ENCODE data around the gene ERVK3-1. TPM values are rescaled to one million over a fixed set of nuclear protein-coding genes. Genes with fewer than 3 reads are reported as not detected.
A peak's percentile ranks its signal among the peaks of the same experiment; 100 is the strongest.

Gene ERVK3-1
- total and polyA plus RNA-seq, 2 of the 13 experiments (the other 11 are each of a cell fraction or from before 2014, with no cell fraction given): 28.5 to 38.7 TPM

DNA sequence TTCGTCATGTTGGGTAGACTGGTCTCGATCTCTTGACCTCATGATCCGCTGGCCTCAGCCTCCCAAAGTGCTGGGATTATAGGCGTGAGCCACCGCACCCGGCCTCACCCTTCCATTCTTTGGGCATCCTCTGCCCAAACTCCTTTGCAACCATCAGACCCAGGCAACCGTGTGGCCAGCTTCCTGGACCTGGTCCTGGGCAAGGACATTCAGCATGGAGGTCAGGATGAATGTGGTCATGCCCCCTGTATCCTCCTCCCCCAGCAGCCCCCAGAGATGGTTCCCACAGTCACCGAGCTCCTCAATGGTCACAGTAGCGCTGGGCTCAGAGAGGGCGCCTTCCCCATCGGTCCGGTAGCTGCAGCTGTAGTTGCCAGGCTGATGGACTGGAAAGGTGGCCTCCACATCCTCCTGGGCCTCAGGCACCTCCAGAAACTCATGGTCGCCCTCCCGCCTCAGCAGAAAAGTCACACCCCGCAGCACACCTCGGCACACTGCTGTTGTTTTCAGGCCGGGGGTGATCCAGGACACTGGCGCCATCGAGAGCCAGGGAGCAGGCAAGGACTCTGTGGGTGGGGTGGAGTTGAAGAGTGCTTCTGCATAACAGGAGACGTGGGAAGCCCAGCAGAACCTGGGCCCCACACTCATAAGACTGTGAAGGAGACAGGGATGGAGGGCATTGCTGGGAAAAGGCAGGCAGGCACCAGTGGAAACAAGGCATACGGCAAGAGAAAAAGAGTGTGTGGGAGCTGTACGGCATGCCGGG lies 47.0 kb downstream of the ERVK3-1 start:
- Histone ChIP-seq H3K79me2 (ENCODE audit: insufficient read depth, low read length) (no peaks in the 10 kb centered on the region), H3K9me3 (ENCODE audit: low read length) (no peaks in the 10 kb centered on the region), H3K4me2 (ENCODE audit: low read depth, low read length) (peak overlapping the region; percentile 93), H2AFZ (ENCODE audit: low read length) (no peak overlapping the region), H3K27ac (ENCODE audit: extremely low read length, insufficient read depth, low read length) (no peak overlapping the region), H3K9ac (ENCODE audit: insufficient read depth, low read depth, low read length) (peak overlapping the region; percentile 62; the same call in 1 of the 2 replicates), H3K4me3 (replicated peaks in 1 of 3; ENCODE audit: insufficient read depth in 1 of 3, low read depth in 2 of 3, low read length in 3 of 3) (peak overlapping the region; percentile 50 to 71 (median 68); a peak in 4 of 6 replicates), H4K20me1 (ENCODE audit: insufficient read depth, low read length) (no peaks in the 10 kb centered on the region), H3K27me3 (ENCODE audit: control insufficient read depth in 1 of 2, insufficient read depth in 2 of 2, low read length in 2 of 2) (no peaks in the 10 kb centered on the region), H3K36me3 (replicated peaks in 1 of 2; ENCODE audit: control insufficient read depth in 1 of 2, insufficient read depth in 2 of 2, low read length in 2 of 2) (no peaks in the 10 kb centered on the region), H3K4me1 (ENCODE audit: insufficient read depth, low read length) (peaks cover 48% of the 10 kb centered on the region)
- intact Hi-C loops (cut with micrococcal nuclease; ENCODE audit: unreplicated experiment): no loop called here
- POLR2A ChIA-PET: interaction anchor here (0.7 to 1.8 kb wide), 7 partner anchors 8 to 55 kb away, joined by 3 to 23 read pairs (median 3); partner anchors contain the start of genes ZNF497 and ZSCAN22
- no peak for FAIRE-seq
- BruUV-seq (replicated peaks): no TSS peak
- 74% methylated on average over 17 of the region's 23 CpGs for WGBS (ENCODE audit: low lambda C conversion rate)
- no peak for DNase-seq (ENCODE audit: low spot score)
- CTCF ChIA-PET (ENCODE audit: low intra/inter-chr PET ratio, low total read pairs): no interaction called here
- in situ Hi-C loops (cut with HindIII; ENCODE audit: extremely low pct_ligation_motif_present, low pct_unique_long_range_greater_than_20kb): no loop called here
- ATAC-seq: peak; percentile 9
- TF ChIP-seq ZNF329 (CRISPR knock-in tag; IDR thresholded peaks at IDR 0.05; ENCODE audit: low read depth) (peak; percentile 93), ZNF746 (CRISPR knock-in tag; IDR thresholded peaks at IDR 0.05) (no peak), ZNF550 (CRISPR knock-in tag; IDR thresholded peaks at IDR 0.05; ENCODE audit: borderline replicate concordance) (0 out of 2 replicates have a peak, but pooled peaks have one; percentile 25), ZNF687 (CRISPR knock-in tag; IDR thresholded peaks at IDR 0.05) (peak; percentile 9; the same call in 1 of the 2 replicates), DNMT1 (CRISPR knock-in tag; IDR thresholded peaks at IDR 0.05) (0 out of 2 replicates have a peak, but pooled peaks have one; percentile 41), ZNF691 (CRISPR knock-in tag; IDR thresholded peaks at IDR 0.05; ENCODE audit: borderline replicate concordance, low read depth) (no peak)
- TF ChIP-seq, protein P1, sequence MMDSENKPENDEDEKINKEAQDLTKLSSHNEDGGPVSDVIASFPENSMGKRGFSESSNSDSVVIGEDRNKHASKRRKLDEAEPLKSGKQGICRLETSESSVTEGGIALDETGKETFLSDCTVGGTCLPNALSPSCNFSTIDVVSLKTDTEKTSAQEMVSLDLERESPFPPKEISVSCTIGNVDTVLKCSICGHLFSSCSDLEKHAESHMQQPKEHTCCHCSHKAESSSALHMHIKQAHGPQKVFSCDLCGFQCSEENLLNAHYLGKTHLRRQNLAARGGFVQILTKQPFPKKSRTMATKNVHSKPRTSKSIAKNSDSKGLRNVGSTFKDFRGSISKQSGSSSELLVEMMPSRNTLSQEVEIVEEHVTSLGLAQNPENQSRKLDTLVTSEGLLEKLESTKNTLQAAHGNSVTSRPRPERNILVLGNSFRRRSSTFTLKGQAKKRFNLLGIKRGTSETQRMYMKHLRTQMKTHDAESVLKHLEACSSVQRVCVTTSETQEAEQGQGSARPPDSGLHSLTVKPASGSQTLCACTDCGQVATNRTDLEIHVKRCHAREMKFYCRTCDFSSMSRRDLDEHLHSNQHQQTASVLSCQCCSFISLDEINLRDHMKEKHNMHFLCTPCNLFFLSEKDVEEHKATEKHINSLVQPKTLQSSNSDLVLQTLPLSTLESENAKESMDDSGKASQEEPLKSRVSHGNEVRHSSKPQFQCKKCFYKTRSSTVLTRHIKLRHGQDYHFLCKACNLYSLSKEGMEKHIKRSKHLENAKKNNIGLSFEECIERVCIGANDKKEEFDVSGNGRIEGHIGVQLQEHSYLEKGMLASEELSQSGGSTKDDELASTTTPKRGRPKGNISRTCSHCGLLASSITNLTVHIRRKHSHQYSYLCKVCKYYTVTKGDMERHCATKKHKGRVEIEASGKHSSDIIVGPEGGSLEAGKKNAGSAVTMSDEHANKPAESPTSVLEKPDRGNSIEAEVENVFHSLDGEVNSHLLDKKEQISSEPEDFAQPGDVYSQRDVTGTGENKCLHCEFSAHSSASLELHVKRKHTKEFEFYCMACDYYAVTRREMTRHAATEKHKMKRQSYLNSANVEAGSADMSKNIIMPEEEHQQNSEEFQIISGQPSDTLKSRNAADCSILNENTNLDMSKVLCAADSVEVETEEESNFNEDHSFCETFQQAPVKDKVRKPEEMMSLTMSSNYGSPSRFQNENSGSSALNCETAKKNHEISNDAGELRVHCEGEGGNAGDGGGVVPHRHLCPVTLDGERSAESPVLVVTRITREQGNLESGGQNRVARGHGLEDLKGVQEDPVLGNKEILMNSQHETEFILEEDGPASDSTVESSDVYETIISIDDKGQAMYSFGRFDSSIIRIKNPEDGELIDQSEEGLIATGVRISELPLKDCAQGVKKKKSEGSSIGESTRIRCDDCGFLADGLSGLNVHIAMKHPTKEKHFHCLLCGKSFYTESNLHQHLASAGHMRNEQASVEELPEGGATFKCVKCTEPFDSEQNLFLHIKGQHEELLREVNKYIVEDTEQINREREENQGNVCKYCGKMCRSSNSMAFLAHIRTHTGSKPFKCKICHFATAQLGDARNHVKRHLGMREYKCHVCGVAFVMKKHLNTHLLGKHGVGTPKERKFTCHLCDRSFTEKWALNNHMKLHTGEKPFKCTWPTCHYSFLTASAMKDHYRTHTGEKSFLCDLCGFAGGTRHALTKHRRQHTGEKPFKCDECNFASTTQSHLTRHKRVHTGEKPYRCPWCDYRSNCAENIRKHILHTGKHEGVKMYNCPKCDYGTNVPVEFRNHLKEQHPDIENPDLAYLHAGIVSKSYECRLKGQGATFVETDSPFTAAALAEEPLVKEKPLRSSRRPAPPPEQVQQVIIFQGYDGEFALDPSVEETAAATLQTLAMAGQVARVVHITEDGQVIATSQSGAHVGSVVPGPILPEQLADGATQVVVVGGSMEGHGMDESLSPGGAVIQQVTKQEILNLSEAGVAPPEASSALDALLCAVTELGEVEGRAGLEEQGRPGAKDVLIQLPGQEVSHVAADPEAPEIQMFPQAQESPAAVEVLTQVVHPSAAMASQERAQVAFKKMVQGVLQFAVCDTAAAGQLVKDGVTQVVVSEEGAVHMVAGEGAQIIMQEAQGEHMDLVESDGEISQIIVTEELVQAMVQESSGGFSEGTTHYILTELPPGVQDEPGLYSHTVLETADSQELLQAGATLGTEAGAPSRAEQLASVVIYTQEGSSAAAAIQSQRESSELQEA (CRISPR knock-in tag; IDR thresholded peaks at IDR 0.05; ENCODE audit: not compliant biosample characterization): peak; percentile 28
